Kidney (tissue), 14 donors: ENCODE measurements around the gene STK26. TPM values are rescaled to one million over a fixed set of nuclear protein-coding genes. Genes with fewer than 3 reads are reported as not detected.

Source experiments
- DNase-seq, 5 donors: peaks; one replicate each; pipeline ENCODE4 v3.0.0-alpha.2; 2013 to 2020
- FAIRE-seq: peaks from 2 replicates; lab custom pipeline; 2012; peaks lifted over from hg19 to GRCh38; lab: Jason Lieb, UNC
- H3K27ac ChIP-seq, 2 donors: one replicate each; pipeline ENCODE4 v1.7.0; 2013; ENCODE audit warnings: low read depth in 2 of 2, low read length in 2 of 2, inconsistent platforms in 1 of 2
- H3K27me3 ChIP-seq: one replicate; pipeline ENCODE4 v1.7.1; 2013; ENCODE audit warnings: low read length, inconsistent platforms; ENCODE audit not compliant: control insufficient read depth, insufficient read depth
- H3K36me3 ChIP-seq, 3 donors: one replicate each; pipeline versions ENCODE4 v1.7.0 to v1.7.1; 2013; ENCODE audit warnings: low read length in 3 of 3, control low read depth in 1 of 3, inconsistent platforms in 1 of 3; ENCODE audit not compliant: insufficient read depth in 3 of 3, control insufficient read depth in 2 of 3
- H3K4me1 ChIP-seq, 3 donors: one replicate each; pipeline versions ENCODE4 v1.7.0 to v1.7.1; 2013; ENCODE audit warnings: low read length in 3 of 3, inconsistent platforms in 1 of 3, low read depth in 1 of 3; ENCODE audit not compliant: control insufficient read depth in 2 of 3, insufficient read depth in 2 of 3
- H3K4me3 ChIP-seq, 3 donors: one replicate each; pipeline versions ENCODE4 v1.7.0 to v1.8.1; 2013; ENCODE audit warnings: low read length in 3 of 3, control low read depth in 1 of 3, inconsistent platforms in 1 of 3
- H3K9ac ChIP-seq, 3 donors: one replicate each; pipeline versions ENCODE4 v1.7.0 to v1.7.1; 2013; ENCODE audit warnings: low read length in 3 of 3, control low read depth in 1 of 3, inconsistent platforms in 1 of 3
- H3K9me3 ChIP-seq, 3 donors: one replicate each; pipeline versions ENCODE4 v1.7.0 to v1.7.1; 2013; ENCODE audit warnings: low read length in 3 of 3, control low read depth in 1 of 3, inconsistent platforms in 1 of 3; ENCODE audit not compliant: control insufficient read depth in 2 of 3, insufficient read depth in 1 of 3
- intact Hi-C: fragments of 100-400 bp; cut with DNase I; formaldehyde crosslinking; loops from one replicate; pipeline ENCODE4 v1.11.1; 2022
- polyA plus RNA-seq: library from polyadenylated mRNA; stranded (reverse); fragments of 350-450 nt; fragmentation: Illumina TruSeq; extraction: RNeasy Lipid Tissue Mini Kit (QIAGEN cat#74804); gene quantifications from one replicate; pipeline ENCODE4 v1.2.3, GENCODE V29; 2014; ENCODE audit warnings: low read depth, low replicate concordance; ENCODE audit not compliant: insufficient read depth
- total RNA-seq: library from RNA; stranded (reverse); fragmentation: NEBNext Ultra II Directional; extraction: Animal tissue kit (Norgen Biotek cat#: 25700); gene quantifications from one replicate; pipeline ENCODE4 v1.2.1, GENCODE V29; 2021
- TF ChIP-seq, protein P1 (sequence below): IDR thresholded peaks from 3 replicates; pipeline ENCODE4 v1.5.1; 2012; ENCODE audit warnings: mild to moderate bottlenecking, moderate library complexity, borderline replicate concordance; ENCODE audit not compliant: insufficient read depth; ENCODE audit errors: extremely low read depth
- donor health status: control.
- donor health status: control.
- donor health status: control.
- donor health status: control.
- donor health status: control.
- donor health status: DM: yes; HTN: yes; CAD: no.
- donor health status: Normal renal cell carcinoma (clear cell type).

STK26 gene
- total and polyA plus RNA-seq, 2 donors from 2014 or later: 2.4 to 4.3 TPM

GRCh38 chrX:132107291-132107690 lies 84.2 kb downstream of the STK26 start:
- DNase-seq: no peak
- H3K9ac ChIP-seq: no peak overlapping the region
- intact Hi-C loops: no loop called here
- TF ChIP-seq, protein P1, sequence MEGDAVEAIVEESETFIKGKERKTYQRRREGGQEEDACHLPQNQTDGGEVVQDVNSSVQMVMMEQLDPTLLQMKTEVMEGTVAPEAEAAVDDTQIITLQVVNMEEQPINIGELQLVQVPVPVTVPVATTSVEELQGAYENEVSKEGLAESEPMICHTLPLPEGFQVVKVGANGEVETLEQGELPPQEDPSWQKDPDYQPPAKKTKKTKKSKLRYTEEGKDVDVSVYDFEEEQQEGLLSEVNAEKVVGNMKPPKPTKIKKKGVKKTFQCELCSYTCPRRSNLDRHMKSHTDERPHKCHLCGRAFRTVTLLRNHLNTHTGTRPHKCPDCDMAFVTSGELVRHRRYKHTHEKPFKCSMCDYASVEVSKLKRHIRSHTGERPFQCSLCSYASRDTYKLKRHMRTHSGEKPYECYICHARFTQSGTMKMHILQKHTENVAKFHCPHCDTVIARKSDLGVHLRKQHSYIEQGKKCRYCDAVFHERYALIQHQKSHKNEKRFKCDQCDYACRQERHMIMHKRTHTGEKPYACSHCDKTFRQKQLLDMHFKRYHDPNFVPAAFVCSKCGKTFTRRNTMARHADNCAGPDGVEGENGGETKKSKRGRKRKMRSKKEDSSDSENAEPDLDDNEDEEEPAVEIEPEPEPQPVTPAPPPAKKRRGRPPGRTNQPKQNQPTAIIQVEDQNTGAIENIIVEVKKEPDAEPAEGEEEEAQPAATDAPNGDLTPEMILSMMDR: no peak
- no peaks in the 10 kb centered on the region for H3K4me1 ChIP-seq
- no peaks in the 10 kb centered on the region for H3K9me3 ChIP-seq
- H3K4me3 ChIP-seq: no peak overlapping the region
- H3K36me3 ChIP-seq: no peaks in the 10 kb centered on the region
- FAIRE-seq: no peak
- H3K27me3 ChIP-seq: peaks cover 15% of the 10 kb centered on the region
- H3K27ac ChIP-seq: no peak overlapping the region

DNA sequence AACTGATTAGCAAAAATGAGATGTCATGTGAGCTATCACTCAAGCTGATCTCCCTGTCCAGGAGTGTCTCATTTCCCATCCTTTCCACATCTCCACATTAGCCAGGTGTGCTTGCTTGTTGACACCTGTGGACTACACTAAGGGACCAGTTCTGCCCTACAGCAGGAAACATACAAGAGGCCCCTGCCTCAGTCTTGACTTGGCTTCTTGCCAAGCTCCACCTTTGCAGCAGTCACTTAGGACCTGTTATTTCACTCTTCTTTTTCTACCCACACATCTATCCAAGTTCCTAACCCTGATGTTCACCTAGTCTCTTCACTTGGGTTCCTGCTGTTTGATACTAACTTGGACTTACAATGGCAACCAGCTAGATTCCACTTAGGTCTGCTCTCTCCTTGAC lies 91.5 kb downstream of the STK26 start:
- H3K9ac ChIP-seq: no peak overlapping the region
- H3K36me3 ChIP-seq: no peaks in the 10 kb centered on the region
- no peak overlapping the region for H3K4me3 ChIP-seq
- intact Hi-C loops: no loop called here
- no peak for FAIRE-seq
- TF ChIP-seq, protein P1: no peak
- peaks cover 16% of the 10 kb centered on the region for H3K27me3 ChIP-seq
- no peak overlapping the region for H3K27ac ChIP-seq
- DNase-seq: no peak
- H3K9me3 ChIP-seq: no peaks in the 10 kb centered on the region
- no peaks in the 10 kb centered on the region for H3K4me1 ChIP-seq

GRCh38 chrX:132115792-132116191 lies 92.7 kb downstream of the STK26 start:
- Histone ChIP-seq H3K9me3 (no peaks in the 10 kb centered on the region), H3K4me3 (no peak overlapping the region), H3K36me3 (no peaks in the 10 kb centered on the region), H3K27me3 (peaks cover 7% of the 10 kb centered on the region), H3K9ac (no peak overlapping the region), H3K4me1 (no peaks in the 10 kb centered on the region), H3K27ac (no peak overlapping the region)
- TF ChIP-seq, protein P1: no peak
- intact Hi-C loops: no loop called here
- DNase-seq: no peak
- no peak for FAIRE-seq

DNA sequence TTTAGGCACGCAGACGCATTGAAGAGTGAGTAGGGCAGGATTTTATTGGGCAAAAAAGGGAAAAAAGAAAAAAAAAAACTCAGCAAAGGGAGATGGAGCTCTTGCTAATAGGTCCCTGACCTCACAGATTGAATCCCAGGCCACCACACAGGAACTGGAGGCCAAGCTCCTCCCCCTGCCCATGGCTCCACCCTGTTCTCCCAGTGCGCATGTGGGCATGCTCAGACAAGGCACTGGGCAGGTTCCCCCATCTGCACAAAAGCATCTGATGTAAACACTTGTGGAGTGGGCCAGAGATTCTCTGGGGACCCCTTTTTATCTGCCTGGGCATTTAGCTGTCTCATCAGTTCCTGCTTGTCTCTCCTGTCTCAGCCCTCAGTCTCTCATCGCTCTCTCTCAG lies 95.3 kb downstream of the STK26 start:
- Histone ChIP-seq H3K4me3 (no peak overlapping the region), H3K9me3 (no peaks in the 10 kb centered on the region), H3K36me3 (no peaks in the 10 kb centered on the region), H3K27me3 (no peaks in the 10 kb centered on the region), H3K4me1 (no peaks in the 10 kb centered on the region), H3K27ac (no peak overlapping the region), H3K9ac (no peak overlapping the region)
- FAIRE-seq (no peak), DNase-seq (no peak)
- TF ChIP-seq, protein P1: no peak
- intact Hi-C loops: no loop called here
